CD14-positive monocyte (primary cell): ENCODE data around the gene MED26. TPM values are rescaled to one million over a fixed set of nuclear protein-coding genes. Genes with fewer than 3 reads are reported as not detected.
A peak's percentile ranks its signal among the peaks of the same experiment; 100 is the strongest.

Experiments
- DNase-seq, 3 donors: peaks; one replicate each; pipeline ENCODE4 v3.0.0-alpha.2; 2011 to 2022
- H2AFZ ChIP-seq: 2 replicates; pipeline ENCODE4 v1.6.0; 2012; ENCODE audit warnings: mild to moderate bottlenecking, low read depth, low read length, inconsistent platforms; ENCODE audit not compliant: insufficient read depth, poor library complexity, severe bottlenecking
- H3K27ac ChIP-seq, 2 donors: 1 replicate in 1 of 2; 2 replicates in 1 of 2; pipeline ENCODE4 v1.5.1; 2012 to 2013; ENCODE audit warnings: low read length in 2 of 2, control low read depth in 1 of 2, inconsistent platforms in 1 of 2, low read depth in 1 of 2, mild to moderate bottlenecking in 1 of 2
- H3K27me3 ChIP-seq, 2 donors: one replicate each; pipeline versions ENCODE4 v1.6.0 to v1.6.1; 2011 to 2013; ENCODE audit warnings: low read length in 2 of 2; ENCODE audit not compliant: control insufficient read depth in 2 of 2, insufficient read depth in 2 of 2
- H3K36me3 ChIP-seq, 2 donors: replicated peaks in 1 of 2; 1 replicate in 1 of 2; 2 replicates in 1 of 2; pipeline versions ENCODE4 v1.5.1 to v1.6.1; 2012 to 2013; ENCODE audit warnings: low read length in 2 of 2, control low read depth in 1 of 2, inconsistent platforms in 1 of 2, mild to moderate bottlenecking in 1 of 2; ENCODE audit not compliant: insufficient read depth in 2 of 2, control insufficient read depth in 1 of 2
- H3K4me1 ChIP-seq, 2 donors: 1 replicate in 1 of 2; 2 replicates in 1 of 2; pipeline versions ENCODE4 v1.5.1 to v1.6.1; 2012 to 2013; ENCODE audit warnings: low read length in 2 of 2, control low read depth in 1 of 2, inconsistent platforms in 1 of 2, mild to moderate bottlenecking in 1 of 2, moderate library complexity in 1 of 2; ENCODE audit not compliant: insufficient read depth in 2 of 2, control insufficient read depth in 1 of 2
- H3K4me2 ChIP-seq: replicated peaks from 2 replicates; pipeline ENCODE3; 2012; ENCODE audit warnings: low read length, moderate library complexity, mild to moderate bottlenecking; ENCODE audit not compliant: poor library complexity, severe bottlenecking; ENCODE audit errors: extremely low read depth
- H3K4me3 ChIP-seq, 3 experiments: fragments of 200-600 bp in 1 of 3; sonication (generic) in 1 of 3; replicated peaks in 1 of 3; 1 replicate in 2 of 3; 2 replicates in 1 of 3; pipeline ENCODE4 v1.5.1; 2011 to 2013; ENCODE audit warnings: low read length in 3 of 3, mild to moderate bottlenecking in 3 of 3, control low read depth in 2 of 3, low read depth in 2 of 3, inconsistent platforms in 1 of 3, moderate library complexity in 1 of 3
- H3K79me2 ChIP-seq: 2 replicates; pipeline ENCODE4 v1.6.0; 2012; ENCODE audit warnings: mild to moderate bottlenecking, control low read depth, inconsistent platforms, low read length, moderate library complexity; ENCODE audit not compliant: insufficient read depth
- H3K9ac ChIP-seq: 2 replicates; pipeline ENCODE4 v1.6.0; 2017; ENCODE audit warnings: low read length, mild to moderate bottlenecking; ENCODE audit not compliant: insufficient read depth, poor library complexity, severe bottlenecking
- H3K9me3 ChIP-seq, 2 donors: replicated peaks in 1 of 2; 1 replicate in 1 of 2; 2 replicates in 1 of 2; pipeline versions ENCODE4 v1.5.1 to v1.6.1; 2012 to 2013; ENCODE audit warnings: low read length in 2 of 2, control low read depth in 1 of 2; ENCODE audit not compliant: control insufficient read depth in 1 of 2, insufficient read depth in 1 of 2
- H4K20me1 ChIP-seq: 2 replicates; pipeline ENCODE4 v1.6.0; 2012; ENCODE audit warnings: mild to moderate bottlenecking, low read length, control low read depth, moderate library complexity; ENCODE audit not compliant: insufficient read depth
- H3K27ac Mint-ChIP-seq, 7 donors: one replicate each; pipeline ENCODE4 v1.8.0; 2020; ENCODE audit warnings: mild to moderate bottlenecking in 7 of 7, mixed read lengths in 7 of 7, moderate library complexity in 6 of 7, inconsistent platforms in 2 of 7
- H3K27me3 Mint-ChIP-seq, 3 donors: one replicate each; pipeline ENCODE4 v1.8.0; 2021 to 2022; ENCODE audit warnings: low read depth in 3 of 3, mild to moderate bottlenecking in 3 of 3, mixed read lengths in 3 of 3, moderate library complexity in 3 of 3, inconsistent platforms in 1 of 3
- H3K36me3 Mint-ChIP-seq, 2 donors: one replicate each; pipeline ENCODE4 v1.8.0; 2020; ENCODE audit warnings: mixed read lengths in 2 of 2, inconsistent platforms in 1 of 2, mild to moderate bottlenecking in 1 of 2
- H3K4me1 Mint-ChIP-seq: one replicate; pipeline ENCODE4 v1.8.0; 2020; ENCODE audit warnings: mild to moderate bottlenecking, mixed read lengths
- H3K4me3 Mint-ChIP-seq, 2 donors: one replicate each; pipeline ENCODE4 v1.8.0; 2020; ENCODE audit warnings: mild to moderate bottlenecking in 2 of 2, mixed read lengths in 2 of 2, moderate library complexity in 1 of 2
- H3K9me3 Mint-ChIP-seq, 7 donors: one replicate each; pipeline ENCODE4 v1.8.0; 2020 to 2022; ENCODE audit warnings: mixed read lengths in 7 of 7, mild to moderate bottlenecking in 6 of 7, moderate library complexity in 6 of 7, inconsistent platforms in 2 of 7
- WGBS: methylation state at CpG from one replicate; pipeline ENCODE4 v1.1.5; 2013; ENCODE audit warnings: missing lambda C conversion rate; ENCODE audit not compliant: insufficient coverage; 5-methylcytosine and 5-hydroxymethylcytosine counted together
- intact Hi-C, 2 donors: fragments of 100-400 bp; cut with micrococcal nuclease; formaldehyde crosslinking; loops; one replicate each; pipeline versions ENCODE4 v1.15.0 to v1.15.1; 2023
- polyA minus RNA-seq: library from RNA; depleted of rRNA, polyadenylated mRNA; stranded (reverse); fragments of >200 nt; gene quantifications from 2 replicates; pipeline ENCODE4 v1.2.3, GENCODE V29; 2012
- polyA plus RNA-seq, 3 donors: library from polyadenylated mRNA; depleted of rRNA in 1 of 3; unstranded in 2 of 3; stranded (reverse) in 1 of 3; fragments of 300-500 nt in 2 of 3; fragments of >200 nt in 1 of 3; fragmentation: Illumina TruSeq in 2 of 3; gene quantifications; 1 replicate in 2 of 3; 2 replicates in 1 of 3; pipeline ENCODE4 v1.2.3, GENCODE V29; 2012 to 2021
- total RNA-seq, 12 experiments: library from RNA in 1 of 12; stranded (reverse) in 1 of 12; fragments of 120-200 nt in 1 of 12; gene quantifications; one replicate each; pipeline ENCODE4 v1.2.4 and lab custom pipeline; 2013 to 2026; ENCODE audit warnings: mixed read lengths in 6 of 12, inconsistent platforms in 1 of 12
- TF ChIP-seq, protein P1 (sequence below): fragments of 200-600 bp; IDR thresholded peaks from one replicate; pipeline ENCODE4 v1.8.0; 2022; ENCODE audit warnings: antibody characterized with exemption, mild to moderate bottlenecking

The MED26 gene, protein sequence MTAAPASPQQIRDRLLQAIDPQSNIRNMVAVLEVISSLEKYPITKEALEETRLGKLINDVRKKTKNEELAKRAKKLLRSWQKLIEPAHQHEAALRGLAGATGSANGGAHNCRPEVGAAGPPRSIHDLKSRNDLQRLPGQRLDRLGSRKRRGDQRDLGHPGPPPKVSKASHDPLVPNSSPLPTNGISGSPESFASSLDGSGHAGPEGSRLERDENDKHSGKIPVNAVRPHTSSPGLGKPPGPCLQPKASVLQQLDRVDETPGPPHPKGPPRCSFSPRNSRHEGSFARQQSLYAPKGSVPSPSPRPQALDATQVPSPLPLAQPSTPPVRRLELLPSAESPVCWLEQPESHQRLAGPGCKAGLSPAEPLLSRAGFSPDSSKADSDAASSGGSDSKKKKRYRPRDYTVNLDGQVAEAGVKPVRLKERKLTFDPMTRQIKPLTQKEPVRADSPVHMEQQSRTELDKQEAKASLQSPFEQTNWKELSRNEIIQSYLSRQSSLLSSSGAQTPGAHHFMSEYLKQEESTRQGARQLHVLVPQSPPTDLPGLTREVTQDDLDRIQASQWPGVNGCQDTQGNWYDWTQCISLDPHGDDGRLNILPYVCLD
- total RNA-seq (2013), result 9.8 TPM
- polyA plus RNA-seq, result 1 to 10 TPM; 1.1 to 7.1 (median 2.1) TPM
- 15.8 and 17.9 TPM in 2 replicates for polyA minus RNA-seq
- total RNA-seq (lab: John Stamatoyannopoulos, UW), result 7.6 to 20.4 (median 11.0) reads per million in 11 experiments

DNA sequence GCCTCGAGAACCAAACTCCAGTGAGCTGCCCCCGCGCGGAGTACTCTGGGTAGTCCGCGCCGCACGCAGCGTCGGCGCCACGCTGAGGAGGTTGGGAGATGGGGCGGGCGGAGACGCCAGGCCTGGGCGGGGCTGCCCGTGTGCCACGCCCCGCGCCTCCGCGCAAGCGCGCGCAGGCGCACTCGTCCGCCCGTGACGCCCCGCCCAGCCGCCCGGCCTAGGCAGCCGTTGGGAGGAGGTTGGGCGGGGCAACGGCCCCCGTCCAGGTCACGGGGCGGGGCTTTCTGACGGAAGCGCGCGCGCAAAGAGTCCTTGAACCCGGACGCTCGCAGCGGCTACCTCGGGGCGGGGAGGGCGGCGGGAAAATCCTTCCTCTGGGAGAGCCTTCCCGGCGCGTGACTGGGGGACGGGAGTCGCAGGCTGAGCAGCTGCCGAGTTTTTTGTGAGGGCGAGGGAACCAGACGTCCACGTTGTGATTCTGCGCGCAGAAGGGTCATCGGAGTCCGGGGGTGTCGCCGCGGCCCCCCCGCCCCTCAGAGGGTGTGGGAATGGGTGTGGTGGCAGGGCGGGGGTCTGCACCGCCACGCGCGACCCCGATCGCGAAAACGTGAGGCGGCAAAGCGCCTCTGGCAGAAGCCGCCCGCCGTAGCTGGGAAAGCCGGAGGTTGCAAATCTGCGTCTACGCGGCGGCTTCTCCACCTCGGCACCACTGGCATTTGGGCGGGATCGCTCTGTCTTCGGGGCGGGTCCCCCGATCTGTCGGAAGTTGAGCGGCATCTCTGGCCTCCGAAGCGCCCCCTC is at the start of gene MED26:
Gene MED26 (minus strand): TSS at position 22 of the 801 bp plus-strand sequence. CDS start 261 bp downstream, outside the sequence.
- H3K36me3 Mint-ChIP-seq, result peaks cover 40 to 55% of the 10 kb centered on the region in 2 donors
- intact Hi-C loops, result loop anchor here (2.0 to 5.0 kb wide), 3 partner anchors 32 to 56 kb away; partner anchors contain the start of genes SMIM7 (in 2 of the 2), TMEM38A (in 2 of the 2) and SLC35E1 (in 1 of the 2)
- H3K79me2 ChIP-seq, result peaks cover 60% of the 10 kb centered on the region
- H3K9ac ChIP-seq, result peak within 1 kb of the TSS; percentile 96
- H3K27me3 Mint-ChIP-seq, result peaks cover 0 to 1% (median 0%) of the 10 kb centered on the region in 3 donors
- TF ChIP-seq, protein P1, sequence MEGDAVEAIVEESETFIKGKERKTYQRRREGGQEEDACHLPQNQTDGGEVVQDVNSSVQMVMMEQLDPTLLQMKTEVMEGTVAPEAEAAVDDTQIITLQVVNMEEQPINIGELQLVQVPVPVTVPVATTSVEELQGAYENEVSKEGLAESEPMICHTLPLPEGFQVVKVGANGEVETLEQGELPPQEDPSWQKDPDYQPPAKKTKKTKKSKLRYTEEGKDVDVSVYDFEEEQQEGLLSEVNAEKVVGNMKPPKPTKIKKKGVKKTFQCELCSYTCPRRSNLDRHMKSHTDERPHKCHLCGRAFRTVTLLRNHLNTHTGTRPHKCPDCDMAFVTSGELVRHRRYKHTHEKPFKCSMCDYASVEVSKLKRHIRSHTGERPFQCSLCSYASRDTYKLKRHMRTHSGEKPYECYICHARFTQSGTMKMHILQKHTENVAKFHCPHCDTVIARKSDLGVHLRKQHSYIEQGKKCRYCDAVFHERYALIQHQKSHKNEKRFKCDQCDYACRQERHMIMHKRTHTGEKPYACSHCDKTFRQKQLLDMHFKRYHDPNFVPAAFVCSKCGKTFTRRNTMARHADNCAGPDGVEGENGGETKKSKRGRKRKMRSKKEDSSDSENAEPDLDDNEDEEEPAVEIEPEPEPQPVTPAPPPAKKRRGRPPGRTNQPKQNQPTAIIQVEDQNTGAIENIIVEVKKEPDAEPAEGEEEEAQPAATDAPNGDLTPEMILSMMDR, result no peak
- H3K27ac ChIP-seq, result peak within 1 kb of the TSS; percentile 67 to 90
- H3K4me1 Mint-ChIP-seq, result peaks cover 32% of the 10 kb centered on the region
- H3K4me1 ChIP-seq, result peaks cover 23 to 37% of the 10 kb centered on the region in 2 donors
- H3K9me3 ChIP-seq, result no peaks in the 10 kb centered on the region
- no peaks in the 10 kb centered on the region for H3K27me3 ChIP-seq
- H3K4me2 ChIP-seq, result peak within 1 kb of the TSS; percentile 86
- no peaks in the 10 kb centered on the region for H3K9me3 Mint-ChIP-seq
- H2AFZ ChIP-seq, result peak within 1 kb of the TSS; percentile 91
- peak; percentile 92 to 94 (median 93) for DNase-seq
- H3K4me3 Mint-ChIP-seq, result peak within 1 kb of the TSS; percentile 98
- H3K27ac Mint-ChIP-seq, result peak within 1 kb of the TSS; percentile 89 to 98 (median 95)
- WGBS, result under 1% methylated on average over 98 of the region's 98 CpGs
- peaks cover 69% of the 10 kb centered on the region for H4K20me1 ChIP-seq
- peak within 1 kb of the TSS; percentile 88 to 92 (median 89) for H3K4me3 ChIP-seq
- H3K36me3 ChIP-seq, result peaks cover 28 to 59% of the 10 kb centered on the region in 2 donors
